BE2C (cell line): ENCODE results near the gene ZNF664.

Experiments used
- DNase-seq: peaks from one replicate; pipeline ENCODE4 v3.0.0-alpha.2; 2020
- H3K27me3 ChIP-seq: fragments of 250-450 bp; sonication (Bioruptor Pico); 2 replicates; pipeline ENCODE4 v1.5.1; 2020; ENCODE audit warnings: mild to moderate bottlenecking
- H3K36me3 ChIP-seq: fragments of 250-450 bp; sonication (Bioruptor Pico); 2 replicates; pipeline ENCODE4 v1.5.1; 2020; ENCODE audit warnings: mild to moderate bottlenecking
- H3K4me1 ChIP-seq: fragments of 250-450 bp; sonication (Bioruptor Pico); 2 replicates; pipeline ENCODE4 v1.5.1; 2020
- H3K4me3 ChIP-seq: 2 replicates; pipeline ENCODE4 v1.5.1; 2011; ENCODE audit warnings: low read depth, low read length
- H3K9me3 ChIP-seq: fragments of 250-450 bp; sonication (Bioruptor Pico); 2 replicates; pipeline ENCODE4 v1.5.1; 2020
- TF ChIP-seq, protein P1 (sequence below): IDR thresholded peaks from 2 replicates; pipeline ENCODE4 v1.5.1; 2012; ENCODE audit warnings: mild to moderate bottlenecking, low read depth, low read length

The ZNF664 gene

GRCh38 chr12:123989168-123989567, 16.2 kb downstream of the ZNF664 start:
- H3K9me3 ChIP-seq, result no peaks in the 10 kb centered on the region
- peaks cover 67% of the 10 kb centered on the region for H3K36me3 ChIP-seq
- TF ChIP-seq, protein P1, sequence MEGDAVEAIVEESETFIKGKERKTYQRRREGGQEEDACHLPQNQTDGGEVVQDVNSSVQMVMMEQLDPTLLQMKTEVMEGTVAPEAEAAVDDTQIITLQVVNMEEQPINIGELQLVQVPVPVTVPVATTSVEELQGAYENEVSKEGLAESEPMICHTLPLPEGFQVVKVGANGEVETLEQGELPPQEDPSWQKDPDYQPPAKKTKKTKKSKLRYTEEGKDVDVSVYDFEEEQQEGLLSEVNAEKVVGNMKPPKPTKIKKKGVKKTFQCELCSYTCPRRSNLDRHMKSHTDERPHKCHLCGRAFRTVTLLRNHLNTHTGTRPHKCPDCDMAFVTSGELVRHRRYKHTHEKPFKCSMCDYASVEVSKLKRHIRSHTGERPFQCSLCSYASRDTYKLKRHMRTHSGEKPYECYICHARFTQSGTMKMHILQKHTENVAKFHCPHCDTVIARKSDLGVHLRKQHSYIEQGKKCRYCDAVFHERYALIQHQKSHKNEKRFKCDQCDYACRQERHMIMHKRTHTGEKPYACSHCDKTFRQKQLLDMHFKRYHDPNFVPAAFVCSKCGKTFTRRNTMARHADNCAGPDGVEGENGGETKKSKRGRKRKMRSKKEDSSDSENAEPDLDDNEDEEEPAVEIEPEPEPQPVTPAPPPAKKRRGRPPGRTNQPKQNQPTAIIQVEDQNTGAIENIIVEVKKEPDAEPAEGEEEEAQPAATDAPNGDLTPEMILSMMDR, result no peak
- H3K27me3 ChIP-seq, result no peaks in the 10 kb centered on the region
- no peak for DNase-seq
- peaks cover 22% of the 10 kb centered on the region for H3K4me1 ChIP-seq
- H3K4me3 ChIP-seq, result no peak overlapping the region

DNA sequence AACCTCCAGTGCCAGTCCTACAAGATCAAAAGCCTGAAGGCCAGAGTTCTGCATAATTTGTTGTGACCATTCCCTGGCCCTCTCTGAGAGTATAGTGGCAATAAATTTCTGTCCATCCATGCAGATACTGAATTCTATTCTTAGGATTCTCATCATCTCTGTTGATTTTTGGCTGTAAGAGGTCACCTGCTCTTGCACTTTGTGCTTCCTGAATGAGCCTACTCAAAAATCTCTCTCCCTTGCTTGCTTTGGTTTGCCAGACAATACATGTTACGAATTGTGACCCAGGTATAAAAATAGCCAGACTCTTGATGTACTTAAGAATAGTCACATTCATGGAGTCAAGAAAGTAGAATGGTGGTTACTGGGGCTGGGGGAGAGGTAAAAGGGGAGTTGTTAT, 16.7 kb downstream of the ZNF664 start:
- Histone ChIP-seq H3K27me3 (no peaks in the 10 kb centered on the region), H3K4me1 (peaks cover 22% of the 10 kb centered on the region), H3K36me3 (peaks cover 65% of the 10 kb centered on the region), H3K4me3 (no peak overlapping the region), H3K9me3 (no peaks in the 10 kb centered on the region)
- no peak for DNase-seq
- TF ChIP-seq, protein P1, result no peak

GRCh38 chr12:123990511-123990910, 17.5 kb downstream of the ZNF664 start:
- DNase-seq, result no peak
- TF ChIP-seq, protein P1, result no peak
- Histone ChIP-seq H3K27me3 (no peaks in the 10 kb centered on the region), H3K36me3 (peaks cover 65% of the 10 kb centered on the region), H3K4me3 (no peak overlapping the region), H3K9me3 (no peaks in the 10 kb centered on the region), H3K4me1 (peaks cover 22% of the 10 kb centered on the region)

- DNase-seq, result no peak
- TF ChIP-seq, protein P1, result no peak
- H3K27me3 ChIP-seq, result no peaks in the 10 kb centered on the region
- H3K9me3 ChIP-seq, result no peaks in the 10 kb centered on the region
- peaks cover 65% of the 10 kb centered on the region for H3K36me3 ChIP-seq
- H3K4me1 ChIP-seq, result peaks cover 22% of the 10 kb centered on the region
- no peak overlapping the region for H3K4me3 ChIP-seq
These were observed 18.4 kb downstream of the ZNF664 start for GRCh38 chr12:123991372-123991951.

- TF ChIP-seq, protein P1, result no peak
- Histone ChIP-seq H3K36me3 (peaks cover 64% of the 10 kb centered on the region), H3K4me3 (no peak overlapping the region), H3K4me1 (peaks cover 16% of the 10 kb centered on the region), H3K27me3 (no peaks in the 10 kb centered on the region), H3K9me3 (no peaks in the 10 kb centered on the region)
- no peak for DNase-seq
These were observed 19.3 kb downstream of the ZNF664 start for GRCh38 chr12:123992118-123992825.
